Measurements from ENCODE around the gene ZNF846.

- TF ChIP-seq CTCF (IDR thresholded peaks at IDR 0.05) (no peak), CREB1 (CRISPR knock-in tag; IDR thresholded peaks at IDR 0.05) (no peak), ETV6 (CRISPR knock-in tag; IDR thresholded peaks at IDR 0.05) (no peak), TCF7 (CRISPR knock-in tag; IDR thresholded peaks at IDR 0.05; ENCODE audit: low read depth) (no peak), NR1H2 (CRISPR knock-in tag; IDR thresholded peaks at IDR 0.05) (no peak), CREM (CRISPR knock-in tag; IDR thresholded peaks at IDR 0.05) (no peak), ELF4 (CRISPR knock-in tag; IDR thresholded peaks at IDR 0.05; ENCODE audit: low read depth) (no peak), MAX (CRISPR knock-in tag; IDR thresholded peaks at IDR 0.05) (no peak), CBFB (CRISPR knock-in tag; IDR thresholded peaks at IDR 0.05; ENCODE audit: low read depth) (no peak), ATF2 (CRISPR knock-in tag; IDR thresholded peaks at IDR 0.05; ENCODE audit: borderline replicate concordance, low read depth) (no peak), NR2C2 (CRISPR knock-in tag; IDR thresholded peaks at IDR 0.05) (no peak), USF1 (CRISPR knock-in tag; IDR thresholded peaks at IDR 0.05) (no peak)
Observed at GRCh38 chr19:9786342-9786741, 17.8 kb upstream of the ZNF846 start.

All from WTC11 (cell line).